ENCODE data around the gene ZIK1.

GRCh38 chr19:57576661-57577060 lies 7.3 kb upstream of the ZIK1 start:
- TF ChIP-seq, protein P1, sequence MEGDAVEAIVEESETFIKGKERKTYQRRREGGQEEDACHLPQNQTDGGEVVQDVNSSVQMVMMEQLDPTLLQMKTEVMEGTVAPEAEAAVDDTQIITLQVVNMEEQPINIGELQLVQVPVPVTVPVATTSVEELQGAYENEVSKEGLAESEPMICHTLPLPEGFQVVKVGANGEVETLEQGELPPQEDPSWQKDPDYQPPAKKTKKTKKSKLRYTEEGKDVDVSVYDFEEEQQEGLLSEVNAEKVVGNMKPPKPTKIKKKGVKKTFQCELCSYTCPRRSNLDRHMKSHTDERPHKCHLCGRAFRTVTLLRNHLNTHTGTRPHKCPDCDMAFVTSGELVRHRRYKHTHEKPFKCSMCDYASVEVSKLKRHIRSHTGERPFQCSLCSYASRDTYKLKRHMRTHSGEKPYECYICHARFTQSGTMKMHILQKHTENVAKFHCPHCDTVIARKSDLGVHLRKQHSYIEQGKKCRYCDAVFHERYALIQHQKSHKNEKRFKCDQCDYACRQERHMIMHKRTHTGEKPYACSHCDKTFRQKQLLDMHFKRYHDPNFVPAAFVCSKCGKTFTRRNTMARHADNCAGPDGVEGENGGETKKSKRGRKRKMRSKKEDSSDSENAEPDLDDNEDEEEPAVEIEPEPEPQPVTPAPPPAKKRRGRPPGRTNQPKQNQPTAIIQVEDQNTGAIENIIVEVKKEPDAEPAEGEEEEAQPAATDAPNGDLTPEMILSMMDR (conservative IDR thresholded peaks at IDR 0.05 in 1 of 2, IDR thresholded peaks at IDR 0.05 in 1 of 2; ENCODE audit: extremely low read depth in 1 of 2, insufficient read depth in 1 of 2, low read depth in 1 of 2, low read length in 2 of 2): no peak
- no peak for TF ChIP-seq EZH2 (IDR thresholded peaks at IDR 0.05; ENCODE audit: borderline replicate concordance, low read length)

All from mammary epithelial cell (primary cell).